ENCODE measurements around the gene UPK1B.

The UPK1B gene

GRCh38 chr3:119245778-119246177 is 72.4 kb downstream of the UPK1B start:
- in situ Hi-C loops (cut with MboI; ENCODE audit: low sequenced_read_pairs), result no loop called here
